Retinal pigment epithelial cell (primary cell): ENCODE results near the gene TBC1D24.

Source experiments
- DNase-seq: peaks from one replicate; pipeline ENCODE4 v3.0.0-alpha.2; 2010; ENCODE audit warnings: low read depth
- H3K4me3 ChIP-seq: 2 replicates; pipeline ENCODE4 v1.5.1; 2011; ENCODE audit warnings: mild to moderate bottlenecking, low read length, control low read depth, moderate library complexity
- CTCF ChIP-seq: conservative IDR thresholded peaks from 2 replicates; pipeline ENCODE4 v1.5.1; 2011; ENCODE audit warnings: low read depth, low read length, control low read depth, inconsistent platforms

Gene TBC1D24

GRCh38 chr16:2489581-2489980, 14.7 kb downstream of the TBC1D24 start:
- TF ChIP-seq CTCF, result no peak
- no peak overlapping the region for H3K4me3 ChIP-seq
- no peak for DNase-seq

- DNase-seq, result no peak
- H3K4me3 ChIP-seq, result no peak overlapping the region
- TF ChIP-seq CTCF, result no peak
Observed at GRCh38 chr16:2490190-2491105, 15.5 kb downstream of the TBC1D24 start.

GRCh38 chr16:2492292-2492691, 17.4 kb downstream of the TBC1D24 start:
- no peak for DNase-seq
- no peak for TF ChIP-seq CTCF

GRCh38 chr16:2493605-2494004, 18.7 kb downstream of the TBC1D24 start:
- H3K4me3 ChIP-seq, result no peak overlapping the region
- DNase-seq, result no peak
- TF ChIP-seq CTCF, result no peak

More at GRCh38 chr16:2492292-2492691, 17.4 kb downstream of the TBC1D24 start:
- no peak overlapping the region for H3K4me3 ChIP-seq

GRCh38 chr16:2494616-2495015, 19.7 kb downstream of the TBC1D24 start:
- no peak for DNase-seq
- TF ChIP-seq CTCF, result no peak
- no peak overlapping the region for H3K4me3 ChIP-seq

- no peak for DNase-seq
- no peak for TF ChIP-seq CTCF
- H3K4me3 ChIP-seq, result no peak overlapping the region
Observed at GRCh38 chr16:2495041-2495440, 20.1 kb downstream of the TBC1D24 start.
